GM12864 (cell line): Measurements from ENCODE around the gene GCN1.

Experiments
- DNase-seq: peaks from one replicate; pipeline ENCODE4 v3.0.0-alpha.2; 2011; ENCODE audit warnings: low read depth
- H3K4me3 ChIP-seq: 2 replicates; pipeline ENCODE4 v1.5.1; 2011; ENCODE audit warnings: mild to moderate bottlenecking, low read depth, low read length, control low read depth
- TF ChIP-seq, protein P1 (sequence below): IDR thresholded peaks from 2 replicates; pipeline ENCODE4 v1.5.1; 2011; ENCODE audit warnings: low read depth, mild to moderate bottlenecking, moderate library complexity, low read length, control low read depth, inconsistent platforms; ENCODE audit errors: missing control alignments

GCN1 gene

DNA sequence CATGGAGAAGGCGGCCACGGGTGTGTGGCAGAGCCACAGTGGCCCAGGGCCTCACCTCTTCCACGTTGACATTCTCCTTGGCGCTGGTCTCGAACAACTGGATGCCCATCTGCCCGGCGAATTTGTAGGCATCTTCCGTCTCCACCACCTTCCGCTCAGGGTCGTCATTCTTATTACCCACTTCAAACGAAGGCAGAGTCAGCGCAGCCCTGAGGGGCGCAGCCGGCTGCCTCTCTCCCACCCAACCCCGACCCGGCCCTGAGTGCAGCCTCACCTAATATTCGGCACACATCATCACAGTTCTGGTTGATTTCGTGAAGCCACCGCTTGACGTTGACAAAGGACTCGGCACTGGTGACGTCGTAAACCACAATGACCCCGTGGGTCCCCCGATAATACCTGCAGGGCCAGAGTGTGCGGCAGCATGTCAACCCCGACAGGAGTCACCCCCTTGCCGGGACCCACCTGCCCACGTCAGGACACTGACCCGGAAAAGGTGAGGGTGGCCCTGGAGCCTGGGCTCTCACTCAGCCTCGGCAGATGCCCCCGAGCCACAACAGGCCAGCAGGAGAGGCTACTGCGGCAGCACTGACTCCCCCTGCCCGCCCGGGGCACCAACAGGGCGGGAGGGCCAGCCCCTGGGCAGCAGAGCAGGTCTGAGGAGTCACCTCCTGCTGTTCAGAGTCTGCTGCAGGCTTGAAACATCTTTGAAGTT, 95.6 kb downstream of the GCN1 start:
- TF ChIP-seq, protein P1, sequence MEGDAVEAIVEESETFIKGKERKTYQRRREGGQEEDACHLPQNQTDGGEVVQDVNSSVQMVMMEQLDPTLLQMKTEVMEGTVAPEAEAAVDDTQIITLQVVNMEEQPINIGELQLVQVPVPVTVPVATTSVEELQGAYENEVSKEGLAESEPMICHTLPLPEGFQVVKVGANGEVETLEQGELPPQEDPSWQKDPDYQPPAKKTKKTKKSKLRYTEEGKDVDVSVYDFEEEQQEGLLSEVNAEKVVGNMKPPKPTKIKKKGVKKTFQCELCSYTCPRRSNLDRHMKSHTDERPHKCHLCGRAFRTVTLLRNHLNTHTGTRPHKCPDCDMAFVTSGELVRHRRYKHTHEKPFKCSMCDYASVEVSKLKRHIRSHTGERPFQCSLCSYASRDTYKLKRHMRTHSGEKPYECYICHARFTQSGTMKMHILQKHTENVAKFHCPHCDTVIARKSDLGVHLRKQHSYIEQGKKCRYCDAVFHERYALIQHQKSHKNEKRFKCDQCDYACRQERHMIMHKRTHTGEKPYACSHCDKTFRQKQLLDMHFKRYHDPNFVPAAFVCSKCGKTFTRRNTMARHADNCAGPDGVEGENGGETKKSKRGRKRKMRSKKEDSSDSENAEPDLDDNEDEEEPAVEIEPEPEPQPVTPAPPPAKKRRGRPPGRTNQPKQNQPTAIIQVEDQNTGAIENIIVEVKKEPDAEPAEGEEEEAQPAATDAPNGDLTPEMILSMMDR: no peak
- no peak overlapping the region for H3K4me3 ChIP-seq
- no peak for DNase-seq

- no peak overlapping the region for H3K4me3 ChIP-seq
- TF ChIP-seq, protein P1: no peak
- DNase-seq: no peak
These were observed 97.8 kb downstream of the GCN1 start for GRCh38 chr12:120096671-120097202.

- no peak overlapping the region for H3K4me3 ChIP-seq
- no peak for DNase-seq
- TF ChIP-seq, protein P1: no peak
These were observed 98.8 kb downstream of the GCN1 start for GRCh38 chr12:120095736-120096135.

DNA sequence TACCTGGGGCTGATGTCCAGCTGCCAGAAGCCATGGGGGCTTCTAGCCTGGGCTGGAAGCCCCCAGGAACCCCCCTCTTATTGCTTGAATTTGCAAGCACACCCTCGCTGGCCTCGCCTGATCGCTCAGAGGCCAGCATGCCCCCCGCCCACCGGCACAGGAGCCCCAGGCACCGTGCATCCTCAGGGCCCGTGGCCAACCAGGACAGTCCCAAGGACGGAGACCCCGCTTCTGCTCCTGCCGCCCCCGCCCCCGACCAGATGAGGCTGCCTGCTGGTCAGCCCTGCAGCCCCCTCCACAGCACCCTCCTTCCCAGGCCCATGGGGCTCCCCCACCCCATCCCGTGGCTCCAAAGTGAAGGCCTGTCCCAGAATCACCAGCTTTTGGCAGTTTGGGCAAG, 99.2 kb downstream of the GCN1 start:
- H3K4me3 ChIP-seq: no peak overlapping the region
- TF ChIP-seq, protein P1: no peak
- no peak for DNase-seq

DNA sequence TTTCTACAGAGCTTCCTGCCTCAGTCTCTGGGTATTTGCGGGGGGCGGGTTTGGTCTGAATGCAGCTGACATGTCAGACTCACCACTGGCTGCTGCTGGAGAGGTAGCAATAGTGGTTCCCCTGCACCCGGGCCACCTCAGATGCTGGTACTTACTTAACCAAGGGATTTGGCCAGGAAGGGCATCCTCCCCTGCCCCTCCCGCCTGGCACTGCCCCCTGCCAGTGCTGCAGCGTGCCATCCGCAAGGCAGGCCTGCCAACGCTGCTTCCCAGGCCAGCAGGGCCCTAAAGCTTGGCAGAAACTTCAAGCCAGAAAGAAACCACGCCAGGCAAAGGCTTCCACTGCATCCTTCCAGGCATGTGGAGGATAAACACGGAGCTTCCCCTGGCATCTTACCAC, 100.0 kb downstream of the GCN1 start:
- TF ChIP-seq, protein P1: no peak
- H3K4me3 ChIP-seq: no peak overlapping the region
- DNase-seq: no peak

- TF ChIP-seq, protein P1: no peak
- DNase-seq: no peak
- H3K4me3 ChIP-seq: no peak overlapping the region
These were observed 100.7 kb downstream of the GCN1 start for GRCh38 chr12:120093592-120094355.
